Measurements from ENCODE around the gene THAP6. TPM values are rescaled to one million over a fixed set of nuclear protein-coding genes. Genes with fewer than 3 reads are reported as not detected.

THAP6 gene
- total and polyA plus RNA-seq, 4 donors: 4.4 to 32.8 (median 13.0) TPM

DNA sequence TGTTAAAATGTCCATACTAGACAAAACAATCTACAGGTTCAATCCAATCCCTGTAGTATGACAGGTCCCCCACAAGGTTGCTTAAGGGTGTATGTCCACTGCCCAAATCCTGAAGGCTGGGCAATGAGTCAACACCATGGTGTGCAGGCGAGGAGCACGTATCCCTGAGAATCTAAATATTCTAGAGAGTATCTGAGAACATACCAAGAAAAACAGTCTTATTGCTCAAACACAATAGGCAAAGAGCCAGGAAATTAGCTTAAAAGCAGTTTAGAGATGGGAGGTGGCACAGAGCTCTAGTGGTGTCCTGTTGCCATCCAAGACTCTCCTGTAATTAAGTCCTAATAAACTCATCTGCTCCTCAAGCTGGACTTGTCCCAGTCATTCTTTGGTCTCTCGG is 37.1 kb upstream of the THAP6 start:
- H3K36me3 ChIP-seq (ENCODE audit: control insufficient read depth in 4 of 4, insufficient read depth in 4 of 4, low read length in 4 of 4): peaks cover 3 to 24% (median 14%) of the 10 kb centered on the region in 4 donors

DNA sequence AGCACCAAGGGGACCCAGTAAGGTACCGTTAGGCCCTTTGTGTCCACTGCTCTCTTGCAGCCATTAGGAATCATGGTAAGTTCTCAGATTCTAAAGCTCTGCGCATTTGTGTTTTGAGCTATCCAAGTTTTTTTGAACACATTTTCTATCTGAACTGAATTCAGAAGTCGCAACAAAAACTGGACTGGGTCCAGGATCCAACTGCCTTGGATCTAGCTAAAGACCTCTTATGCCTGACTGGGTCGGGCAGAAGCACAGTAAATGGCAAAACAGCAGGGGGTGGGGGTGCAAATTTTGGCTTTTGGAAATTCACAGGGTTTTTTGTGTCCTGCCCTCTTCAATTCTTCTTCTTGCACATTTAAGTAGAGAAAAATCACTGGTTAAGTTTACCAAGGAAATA is 30.1 kb upstream of the THAP6 start:
- WGBS, 2 donors: 87 to 91% methylated on average over 4 of the region's 4 CpGs
- Histone ChIP-seq H3K36me3 (ENCODE audit: control insufficient read depth in 4 of 4, insufficient read depth in 4 of 4, low read length in 4 of 4) (peaks cover 9 to 43% (median 23%) of the 10 kb centered on the region in 4 donors), H3K4me1 (ENCODE audit: control insufficient read depth in 5 of 5, insufficient read depth in 5 of 5, low read length in 5 of 5) (no peaks in the 10 kb centered on the region), H3K27ac (ENCODE audit: low read depth in 1 of 2, low read length in 1 of 2) (no peak overlapping the region), H3K9me3 (ENCODE audit: control insufficient read depth in 4 of 4, insufficient read depth in 3 of 4, low read length in 3 of 4) (no peaks in the 10 kb centered on the region), H3K9ac (ENCODE audit: insufficient read depth in 1 of 2, low read length in 2 of 2) (no peak overlapping the region), H3K4me3 (no peak overlapping the region), H3K27me3 (ENCODE audit: control insufficient read depth in 3 of 3, insufficient read depth in 3 of 3, low read length in 2 of 3) (no peaks in the 10 kb centered on the region)
- peak in 2 of 3 donors; percentile 6 to 39 for DNase-seq
- no peak for ATAC-seq (ENCODE audit: insufficient read depth, low FRiP score)
- TF ChIP-seq, protein P1, sequence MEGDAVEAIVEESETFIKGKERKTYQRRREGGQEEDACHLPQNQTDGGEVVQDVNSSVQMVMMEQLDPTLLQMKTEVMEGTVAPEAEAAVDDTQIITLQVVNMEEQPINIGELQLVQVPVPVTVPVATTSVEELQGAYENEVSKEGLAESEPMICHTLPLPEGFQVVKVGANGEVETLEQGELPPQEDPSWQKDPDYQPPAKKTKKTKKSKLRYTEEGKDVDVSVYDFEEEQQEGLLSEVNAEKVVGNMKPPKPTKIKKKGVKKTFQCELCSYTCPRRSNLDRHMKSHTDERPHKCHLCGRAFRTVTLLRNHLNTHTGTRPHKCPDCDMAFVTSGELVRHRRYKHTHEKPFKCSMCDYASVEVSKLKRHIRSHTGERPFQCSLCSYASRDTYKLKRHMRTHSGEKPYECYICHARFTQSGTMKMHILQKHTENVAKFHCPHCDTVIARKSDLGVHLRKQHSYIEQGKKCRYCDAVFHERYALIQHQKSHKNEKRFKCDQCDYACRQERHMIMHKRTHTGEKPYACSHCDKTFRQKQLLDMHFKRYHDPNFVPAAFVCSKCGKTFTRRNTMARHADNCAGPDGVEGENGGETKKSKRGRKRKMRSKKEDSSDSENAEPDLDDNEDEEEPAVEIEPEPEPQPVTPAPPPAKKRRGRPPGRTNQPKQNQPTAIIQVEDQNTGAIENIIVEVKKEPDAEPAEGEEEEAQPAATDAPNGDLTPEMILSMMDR (IDR thresholded peaks at IDR 0.05; ENCODE audit: control extremely low read depth, extremely low read depth): no peak

More for the DNA sequence above, 37.1 kb upstream of the THAP6 start:
- Histone ChIP-seq H3K9me3 (ENCODE audit: control insufficient read depth in 4 of 4, insufficient read depth in 3 of 4, low read length in 3 of 4) (no peaks in the 10 kb centered on the region), H3K27me3 (ENCODE audit: control insufficient read depth in 3 of 3, insufficient read depth in 3 of 3, low read length in 2 of 3) (no peaks in the 10 kb centered on the region), H3K9ac (ENCODE audit: insufficient read depth in 1 of 2, low read length in 2 of 2) (no peak overlapping the region), H3K4me1 (ENCODE audit: control insufficient read depth in 5 of 5, insufficient read depth in 5 of 5, low read length in 5 of 5) (peaks cover 0 to 2% (median 0%) of the 10 kb centered on the region in 5 donors), H3K4me3 (no peak overlapping the region), H3K27ac (ENCODE audit: low read depth in 1 of 2, low read length in 1 of 2) (no peak overlapping the region)
- ATAC-seq (ENCODE audit: insufficient read depth, low FRiP score) (no peak), DNase-seq (no peak)
- 98 to 99% methylated on average over 3 of the region's 3 CpGs for WGBS, 2 donors
- TF ChIP-seq, protein P1 (IDR thresholded peaks at IDR 0.05; ENCODE audit: control extremely low read depth, extremely low read depth): no peak

DNA sequence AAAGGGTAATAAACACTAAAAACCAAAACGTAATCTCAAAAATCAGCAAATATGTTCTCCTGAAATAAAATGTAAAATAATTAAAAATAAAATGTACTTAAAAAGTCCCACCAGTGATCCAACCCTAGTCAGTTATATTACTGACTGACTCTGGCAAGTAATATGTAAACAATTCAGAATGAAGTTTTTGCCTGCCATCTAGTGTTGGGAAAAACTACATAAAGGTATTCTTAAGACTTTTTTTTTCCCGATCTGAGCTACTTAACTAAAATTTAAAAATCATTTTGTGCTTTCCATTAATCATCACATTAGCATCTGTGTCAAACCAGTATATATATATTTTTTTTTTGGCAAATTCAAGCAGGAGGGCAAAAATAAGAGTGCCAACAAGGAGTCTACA is 24.1 kb upstream of the THAP6 start:
- H3K4me1 ChIP-seq (ENCODE audit: control insufficient read depth in 5 of 5, insufficient read depth in 5 of 5, low read length in 5 of 5): no peaks in the 10 kb centered on the region
- DNase-seq (peak in 2 of 3 donors; percentile 33 to 50), ATAC-seq (ENCODE audit: insufficient read depth, low FRiP score) (no peak)
- WGBS, 2 donors: 73 to 80% methylated on average over 2 of the region's 2 CpGs
- no peak overlapping the region for H3K27ac ChIP-seq (ENCODE audit: low read depth in 1 of 2, low read length in 1 of 2)
- H3K4me3 ChIP-seq: no peak overlapping the region
- H3K9me3 ChIP-seq (ENCODE audit: control insufficient read depth in 4 of 4, insufficient read depth in 3 of 4, low read length in 3 of 4): no peaks in the 10 kb centered on the region
- no peaks in the 10 kb centered on the region for H3K27me3 ChIP-seq (ENCODE audit: control insufficient read depth in 3 of 3, insufficient read depth in 3 of 3, low read length in 2 of 3)
- peaks cover 6 to 36% (median 22%) of the 10 kb centered on the region in 4 donors for H3K36me3 ChIP-seq (ENCODE audit: control insufficient read depth in 4 of 4, insufficient read depth in 4 of 4, low read length in 4 of 4)
- H3K9ac ChIP-seq (ENCODE audit: insufficient read depth in 1 of 2, low read length in 2 of 2): no peak overlapping the region
- TF ChIP-seq, protein P1 (IDR thresholded peaks at IDR 0.05; ENCODE audit: control extremely low read depth, extremely low read depth): no peak

DNA sequence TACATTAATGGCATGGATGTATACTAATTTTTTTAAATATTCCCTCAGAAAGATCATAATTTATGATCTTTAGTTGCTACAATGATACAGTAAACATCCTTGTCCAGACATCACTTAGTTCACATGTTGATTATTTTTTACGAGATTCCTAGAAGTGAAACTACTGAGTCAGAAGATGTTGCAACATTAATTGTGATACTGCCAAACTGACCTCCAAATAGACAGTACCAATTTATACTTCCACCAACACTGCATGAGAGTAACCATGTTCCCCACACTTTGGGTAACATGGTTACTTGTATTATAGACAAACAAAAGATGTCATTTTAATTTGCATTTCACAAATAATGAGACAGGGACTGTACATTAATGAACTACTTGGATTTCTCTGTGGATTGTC is 19.7 kb upstream of the THAP6 start:
- H3K4me1 ChIP-seq (ENCODE audit: control insufficient read depth in 5 of 5, insufficient read depth in 5 of 5, low read length in 5 of 5): peaks cover 0 to 8% (median 0%) of the 10 kb centered on the region in 5 donors
- no peak overlapping the region for H3K27ac ChIP-seq (ENCODE audit: low read depth in 1 of 2, low read length in 1 of 2)
- H3K27me3 ChIP-seq (ENCODE audit: control insufficient read depth in 3 of 3, insufficient read depth in 3 of 3, low read length in 2 of 3): no peaks in the 10 kb centered on the region
- H3K9me3 ChIP-seq (ENCODE audit: control insufficient read depth in 4 of 4, insufficient read depth in 3 of 4, low read length in 3 of 4): peaks cover 0 to 6% (median 1%) of the 10 kb centered on the region in 4 donors
- H3K9ac ChIP-seq (ENCODE audit: insufficient read depth in 1 of 2, low read length in 2 of 2): no peak overlapping the region
- ATAC-seq (ENCODE audit: insufficient read depth, low FRiP score) (peak; percentile 34), DNase-seq (peak in 2 of 3 donors; percentile 22 to 44)
- WGBS, 2 donors: 12 to 26% methylated on average over 1 of the region's 1 CpG
- H3K4me3 ChIP-seq: no peak overlapping the region
- TF ChIP-seq, protein P1 (IDR thresholded peaks at IDR 0.05; ENCODE audit: control extremely low read depth, extremely low read depth): no peak
- peaks cover 6 to 31% (median 20%) of the 10 kb centered on the region in 4 donors for H3K36me3 ChIP-seq (ENCODE audit: control insufficient read depth in 4 of 4, insufficient read depth in 4 of 4, low read length in 4 of 4)

Measured in lung (tissue), 12 donors.